Peyer's patch (tissue), 4 donors: ENCODE results near the gene INPPL1.

Source experiments
- POLR2A ChIP-seq, 2 donors: fragments of 450-650 bp; IDR thresholded peaks; one replicate each; pipeline ENCODE4 v1.5.1; 2017; ENCODE audit warnings: antibody characterized with exemption in 2 of 2, mild to moderate bottlenecking in 2 of 2, moderate library complexity in 2 of 2
- TF ChIP-seq, protein P1 (sequence below), 6 experiments: fragments of 450-650 bp in 4 of 6; fragments of 200-600 bp in 2 of 6; sonication (generic) in 1 of 6; IDR thresholded peaks; one replicate each; pipeline ENCODE4 v1.5.1; 2017 to 2019; ENCODE audit warnings: antibody characterized with exemption in 6 of 6, mild to moderate bottlenecking in 3 of 6, moderate library complexity in 1 of 6

DNA sequence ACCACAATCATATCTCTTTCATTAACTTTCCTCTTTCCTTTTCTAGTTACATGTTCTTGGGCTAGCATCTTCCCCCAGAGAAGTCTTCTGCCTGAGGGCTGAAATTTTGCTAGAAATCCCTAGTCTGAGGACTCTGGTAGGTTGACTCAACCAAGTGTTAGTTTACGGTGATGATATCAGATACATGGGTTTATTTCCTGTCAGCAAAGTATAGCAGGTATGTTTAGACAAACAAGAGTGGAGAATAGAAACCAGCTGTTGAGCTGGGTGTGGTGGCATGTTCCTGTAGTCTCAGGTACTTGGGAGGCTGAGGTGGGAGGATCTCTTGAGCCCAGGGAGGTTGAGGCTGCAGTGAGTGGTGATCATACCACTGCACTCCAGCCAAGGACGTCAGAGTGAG is 21.4 kb upstream of the INPPL1 start:
- TF ChIP-seq, protein P1, sequence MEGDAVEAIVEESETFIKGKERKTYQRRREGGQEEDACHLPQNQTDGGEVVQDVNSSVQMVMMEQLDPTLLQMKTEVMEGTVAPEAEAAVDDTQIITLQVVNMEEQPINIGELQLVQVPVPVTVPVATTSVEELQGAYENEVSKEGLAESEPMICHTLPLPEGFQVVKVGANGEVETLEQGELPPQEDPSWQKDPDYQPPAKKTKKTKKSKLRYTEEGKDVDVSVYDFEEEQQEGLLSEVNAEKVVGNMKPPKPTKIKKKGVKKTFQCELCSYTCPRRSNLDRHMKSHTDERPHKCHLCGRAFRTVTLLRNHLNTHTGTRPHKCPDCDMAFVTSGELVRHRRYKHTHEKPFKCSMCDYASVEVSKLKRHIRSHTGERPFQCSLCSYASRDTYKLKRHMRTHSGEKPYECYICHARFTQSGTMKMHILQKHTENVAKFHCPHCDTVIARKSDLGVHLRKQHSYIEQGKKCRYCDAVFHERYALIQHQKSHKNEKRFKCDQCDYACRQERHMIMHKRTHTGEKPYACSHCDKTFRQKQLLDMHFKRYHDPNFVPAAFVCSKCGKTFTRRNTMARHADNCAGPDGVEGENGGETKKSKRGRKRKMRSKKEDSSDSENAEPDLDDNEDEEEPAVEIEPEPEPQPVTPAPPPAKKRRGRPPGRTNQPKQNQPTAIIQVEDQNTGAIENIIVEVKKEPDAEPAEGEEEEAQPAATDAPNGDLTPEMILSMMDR (IDR thresholded peaks at IDR 0.05) = no peak
- TF ChIP-seq POLR2A (IDR thresholded peaks at IDR 0.05) = no peak
